Immature natural killer cell (primary cell): ENCODE data around the gene ZNG1F. TPM values are rescaled to one million over a fixed set of nuclear protein-coding genes. Genes with fewer than 3 reads are reported as not detected.
"Not testable (repeated sequence)": the region's sequence is repeated elsewhere in the genome, so short reads cannot be mapped to it uniquely, and the experiment has no call there.

Source experiments
- DNase-seq, 3 donors: peaks; one replicate each; pipeline ENCODE4 v3.0.0; 2022; ENCODE audit warnings: mixed read lengths in 1 of 3
- H3K27ac Mint-ChIP-seq, 6 donors: one replicate each; pipeline ENCODE4 v1.8.0; 2020; ENCODE audit warnings: mixed read lengths in 6 of 6, mild to moderate bottlenecking in 5 of 6, inconsistent platforms in 4 of 6, moderate library complexity in 3 of 6
- H3K27me3 Mint-ChIP-seq, 3 donors: one replicate each; pipeline ENCODE4 v1.8.0; 2020 to 2021; ENCODE audit warnings: low read depth in 3 of 3, mild to moderate bottlenecking in 3 of 3, mixed read lengths in 3 of 3, moderate library complexity in 3 of 3, inconsistent platforms in 1 of 3
- H3K36me3 Mint-ChIP-seq, 3 donors: one replicate each; pipeline ENCODE4 v1.8.0; 2020; ENCODE audit warnings: mixed read lengths in 3 of 3, inconsistent platforms in 2 of 3, mild to moderate bottlenecking in 2 of 3
- H3K4me1 Mint-ChIP-seq, 2 donors: one replicate each; pipeline ENCODE4 v1.8.0; 2020; ENCODE audit warnings: inconsistent platforms in 2 of 2, mild to moderate bottlenecking in 2 of 2, mixed read lengths in 2 of 2, moderate library complexity in 1 of 2
- H3K4me3 Mint-ChIP-seq, 5 donors: one replicate each; pipeline ENCODE4 v1.8.0; 2020; ENCODE audit warnings: mild to moderate bottlenecking in 5 of 5, mixed read lengths in 5 of 5, inconsistent platforms in 3 of 5, moderate library complexity in 3 of 5
- H3K9me3 Mint-ChIP-seq, 6 donors: one replicate each; pipeline ENCODE4 v1.8.0; 2020; ENCODE audit warnings: mild to moderate bottlenecking in 6 of 6, mixed read lengths in 6 of 6, inconsistent platforms in 4 of 6, moderate library complexity in 3 of 6
- polyA plus RNA-seq, 3 donors: library from polyadenylated mRNA; unstranded; fragments of 300-500 nt; fragmentation: Illumina TruSeq; gene quantifications; one replicate each; pipeline ENCODE4 v1.2.3, GENCODE V29; 2021

The ZNG1F gene
- polyA plus RNA-seq, 3 donors from 2014 or later, result 0.86 to 7.3 (median 1.4) TPM

- not testable (repeated sequence) for DNase-seq, H3K36me3 Mint-ChIP-seq, H3K27me3 Mint-ChIP-seq, H3K4me1 Mint-ChIP-seq, H3K27ac Mint-ChIP-seq, H3K9me3 Mint-ChIP-seq, H3K4me3 Mint-ChIP-seq
Observed at GRCh38 chr9:41108816-41109215, 80.3 kb downstream of the ZNG1F start.

DNA sequence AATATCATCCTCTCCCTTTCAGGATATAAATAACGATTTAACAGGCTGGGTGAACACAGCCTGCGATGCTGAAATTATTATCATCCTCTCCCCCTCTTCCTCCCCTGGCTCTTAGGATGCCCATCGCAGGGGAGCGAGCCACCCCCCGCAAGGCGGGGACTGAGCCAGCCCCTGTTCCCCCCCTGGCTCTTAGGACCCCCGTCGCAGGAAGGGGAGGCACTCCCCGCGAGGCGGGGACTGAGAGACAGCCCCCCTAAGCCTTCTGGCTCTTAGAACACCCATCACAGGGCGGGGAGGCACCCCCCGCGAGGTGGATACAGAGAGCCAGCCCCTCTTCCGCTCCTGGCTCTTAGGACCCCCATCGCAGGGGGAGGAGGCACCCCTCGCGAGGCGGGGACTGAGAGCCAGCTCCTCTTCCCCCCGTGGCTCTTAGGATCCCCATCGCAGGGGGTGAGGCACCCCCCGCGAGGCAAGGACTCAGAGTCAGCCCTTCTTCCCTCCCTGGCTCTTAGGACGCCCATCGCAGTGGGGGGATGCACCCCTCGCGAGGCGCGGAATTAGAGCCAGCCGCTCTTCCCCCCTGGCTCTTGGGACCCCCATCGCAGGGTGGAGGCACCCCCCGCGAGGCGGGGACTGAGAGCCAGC is 82.5 kb downstream of the ZNG1F start:
- not testable (repeated sequence) for DNase-seq, H3K27ac Mint-ChIP-seq, H3K27me3 Mint-ChIP-seq, H3K4me3 Mint-ChIP-seq, H3K9me3 Mint-ChIP-seq, H3K36me3 Mint-ChIP-seq, H3K4me1 Mint-ChIP-seq

DNA sequence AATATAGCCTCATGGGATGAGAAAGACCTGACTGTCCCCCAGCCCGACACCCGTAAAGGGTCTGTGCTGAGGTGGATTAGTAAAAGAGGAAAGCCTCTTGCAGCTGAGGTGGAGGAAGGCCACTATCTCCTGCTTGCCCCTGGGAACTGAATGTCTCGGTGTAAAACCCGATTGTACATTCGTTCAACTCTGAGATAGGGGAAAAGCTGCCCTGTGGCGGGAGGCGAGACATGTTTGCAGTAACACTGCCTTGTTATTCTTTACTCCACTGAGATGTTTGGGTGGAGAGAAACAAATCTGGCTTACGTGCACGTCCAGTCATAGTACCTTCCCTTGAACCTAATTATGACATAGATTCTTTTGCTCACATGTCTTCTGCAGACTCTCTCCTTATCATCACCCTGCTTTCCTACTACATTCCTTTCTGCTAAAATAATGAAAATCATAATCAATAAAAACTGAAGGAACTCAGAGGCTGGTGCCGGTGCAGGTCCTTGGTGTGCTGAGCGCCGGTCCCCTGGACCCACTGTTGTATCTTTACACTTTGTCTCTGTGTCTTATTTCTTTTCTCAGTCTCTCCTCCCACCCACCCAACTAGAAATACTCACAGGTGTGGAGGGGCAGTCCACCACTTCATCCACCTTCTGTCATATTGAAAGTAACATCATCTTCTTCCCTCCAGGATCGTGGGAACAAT is 83.4 kb downstream of the ZNG1F start:
- H3K4me1 Mint-ChIP-seq, H3K36me3 Mint-ChIP-seq, DNase-seq, H3K4me3 Mint-ChIP-seq, H3K27ac Mint-ChIP-seq, H3K27me3 Mint-ChIP-seq, H3K9me3 Mint-ChIP-seq: not testable (repeated sequence)

DNA sequence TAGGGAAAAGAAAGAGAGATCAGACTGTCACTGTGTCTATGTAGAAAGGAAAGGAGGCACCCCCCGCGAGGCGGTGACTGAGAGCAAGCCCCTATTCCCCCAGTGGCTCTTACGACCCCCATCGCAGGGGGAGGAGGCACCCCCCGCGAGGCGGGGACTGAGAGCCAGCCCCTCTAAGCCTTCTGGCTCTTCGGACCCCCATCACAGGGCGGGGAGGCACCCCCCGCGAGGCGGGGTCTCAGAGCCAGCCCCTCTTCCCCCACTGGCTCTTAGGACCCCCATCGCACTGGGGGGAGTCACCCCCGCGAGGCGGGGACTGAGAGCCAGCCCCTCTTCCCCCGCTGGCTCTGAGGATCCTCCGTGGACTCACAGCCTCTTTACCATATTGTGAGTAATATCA is 84.6 kb downstream of the ZNG1F start:
- H3K36me3 Mint-ChIP-seq, H3K27ac Mint-ChIP-seq, H3K4me1 Mint-ChIP-seq, H3K4me3 Mint-ChIP-seq, H3K9me3 Mint-ChIP-seq, H3K27me3 Mint-ChIP-seq, DNase-seq: not testable (repeated sequence)

GRCh38 chr9:41100508-41100907 is 88.6 kb downstream of the ZNG1F start:
- H3K27ac Mint-ChIP-seq, H3K4me1 Mint-ChIP-seq, H3K4me3 Mint-ChIP-seq, H3K27me3 Mint-ChIP-seq, H3K36me3 Mint-ChIP-seq, DNase-seq, H3K9me3 Mint-ChIP-seq: not testable (repeated sequence)

DNA sequence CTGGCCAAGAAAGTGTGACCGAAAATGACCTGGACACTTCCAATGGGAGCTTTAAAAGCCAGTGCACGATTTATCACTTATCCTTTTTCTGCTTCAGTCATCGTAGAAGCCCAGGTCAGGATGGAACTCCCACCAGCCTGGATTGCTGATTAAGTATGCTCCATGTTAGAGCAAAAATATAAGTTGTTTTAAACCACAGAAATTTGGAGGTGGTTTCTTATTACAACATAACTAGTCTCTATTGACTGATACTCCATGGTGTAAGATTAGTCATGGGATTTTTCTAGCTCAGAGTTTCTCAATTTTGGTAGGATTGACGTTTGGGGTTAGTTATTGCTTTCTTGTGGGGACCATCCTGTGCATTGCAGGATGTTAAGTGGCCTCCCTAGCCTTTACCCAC is 90.4 kb downstream of the ZNG1F start:
- H3K4me3 Mint-ChIP-seq, H3K27ac Mint-ChIP-seq, DNase-seq, H3K4me1 Mint-ChIP-seq, H3K36me3 Mint-ChIP-seq, H3K27me3 Mint-ChIP-seq, H3K9me3 Mint-ChIP-seq: not testable (repeated sequence)

DNA sequence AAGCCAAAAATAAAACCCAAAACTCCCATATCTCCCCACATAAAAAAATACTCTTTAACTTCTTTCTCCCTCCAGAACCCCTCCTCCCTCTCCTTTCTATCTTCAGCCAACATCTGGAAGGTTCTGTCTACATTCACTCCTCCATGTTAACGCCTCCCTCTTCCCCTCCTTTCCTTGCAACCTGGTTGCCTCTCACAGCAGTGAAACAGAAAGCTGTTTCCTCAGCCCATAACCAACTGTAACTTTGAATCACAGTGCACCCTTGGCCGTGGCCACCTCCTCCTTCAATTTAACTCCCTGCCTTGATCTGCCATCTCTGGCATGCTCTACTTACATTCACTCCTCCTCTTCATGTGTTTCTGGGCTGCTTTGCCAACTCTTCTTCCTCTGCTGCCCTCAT is 94.1 kb downstream of the ZNG1F start:
- H3K27me3 Mint-ChIP-seq, H3K4me3 Mint-ChIP-seq, H3K4me1 Mint-ChIP-seq, H3K27ac Mint-ChIP-seq, H3K9me3 Mint-ChIP-seq, H3K36me3 Mint-ChIP-seq, DNase-seq: not testable (repeated sequence)

GRCh38 chr9:41094010-41094773 is 94.9 kb downstream of the ZNG1F start:
- not testable (repeated sequence) for H3K27me3 Mint-ChIP-seq, H3K9me3 Mint-ChIP-seq, H3K4me3 Mint-ChIP-seq, H3K4me1 Mint-ChIP-seq, DNase-seq, H3K36me3 Mint-ChIP-seq, H3K27ac Mint-ChIP-seq

DNA sequence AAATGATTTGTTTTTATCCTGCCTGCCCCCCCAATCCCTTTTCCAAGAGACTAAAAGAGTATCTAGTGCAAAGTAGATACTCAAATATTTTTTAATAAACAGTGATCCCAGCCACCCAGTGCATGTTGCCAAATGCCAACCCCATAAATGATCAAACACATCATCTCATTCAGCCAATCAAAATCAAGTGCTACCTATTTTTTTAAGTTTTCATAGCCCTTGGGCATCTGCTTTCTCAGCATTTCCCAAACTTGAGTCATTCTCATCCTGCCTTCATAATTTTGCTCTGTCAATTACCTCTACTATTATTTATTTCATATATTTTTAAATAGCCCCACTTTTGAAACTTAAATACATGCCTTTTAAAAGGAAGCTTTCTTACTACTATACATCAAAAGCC is 98.2 kb downstream of the ZNG1F start:
- not testable (repeated sequence) for H3K4me1 Mint-ChIP-seq, H3K9me3 Mint-ChIP-seq, H3K27me3 Mint-ChIP-seq, H3K27ac Mint-ChIP-seq, H3K4me3 Mint-ChIP-seq, H3K36me3 Mint-ChIP-seq, DNase-seq

DNA sequence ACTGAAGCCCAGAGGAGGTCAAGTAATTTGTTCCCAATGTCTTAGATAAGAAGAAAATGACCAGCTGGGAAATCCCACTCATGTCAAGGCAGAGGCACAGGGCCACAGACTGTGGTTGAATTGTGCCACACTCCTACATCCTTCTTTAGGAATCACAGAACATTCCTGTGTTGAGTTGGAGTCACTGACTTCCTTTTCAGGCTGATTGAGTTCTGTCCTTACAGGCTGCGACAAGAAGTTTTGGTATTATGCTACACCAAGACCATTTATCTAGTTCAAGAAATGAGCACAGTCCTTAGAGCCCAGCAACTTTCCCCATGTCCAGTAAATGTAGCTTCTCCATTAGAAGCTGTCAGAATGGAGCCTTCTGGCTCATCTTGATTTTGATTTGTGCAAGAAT is 98.7 kb downstream of the ZNG1F start:
- not testable (repeated sequence) for DNase-seq, H3K4me3 Mint-ChIP-seq, H3K27me3 Mint-ChIP-seq, H3K4me1 Mint-ChIP-seq, H3K36me3 Mint-ChIP-seq, H3K9me3 Mint-ChIP-seq, H3K27ac Mint-ChIP-seq

- not testable (repeated sequence) for H3K36me3 Mint-ChIP-seq, H3K27ac Mint-ChIP-seq, H3K9me3 Mint-ChIP-seq, H3K27me3 Mint-ChIP-seq, H3K4me1 Mint-ChIP-seq
- DNase-seq, result peak; percentile 17 to 32 (median 28)
- peak overlapping the region in 1 of 5 donors; percentile 11 for H3K4me3 Mint-ChIP-seq
Observed at GRCh38 chr9:41088450-41089059, 100.6 kb downstream of the ZNG1F start.

- H3K36me3 Mint-ChIP-seq, H3K27ac Mint-ChIP-seq, H3K9me3 Mint-ChIP-seq, DNase-seq, H3K27me3 Mint-ChIP-seq, H3K4me1 Mint-ChIP-seq, H3K4me3 Mint-ChIP-seq: not testable (repeated sequence)
Observed at GRCh38 chr9:41087929-41088328, 101.2 kb downstream of the ZNG1F start.

DNA sequence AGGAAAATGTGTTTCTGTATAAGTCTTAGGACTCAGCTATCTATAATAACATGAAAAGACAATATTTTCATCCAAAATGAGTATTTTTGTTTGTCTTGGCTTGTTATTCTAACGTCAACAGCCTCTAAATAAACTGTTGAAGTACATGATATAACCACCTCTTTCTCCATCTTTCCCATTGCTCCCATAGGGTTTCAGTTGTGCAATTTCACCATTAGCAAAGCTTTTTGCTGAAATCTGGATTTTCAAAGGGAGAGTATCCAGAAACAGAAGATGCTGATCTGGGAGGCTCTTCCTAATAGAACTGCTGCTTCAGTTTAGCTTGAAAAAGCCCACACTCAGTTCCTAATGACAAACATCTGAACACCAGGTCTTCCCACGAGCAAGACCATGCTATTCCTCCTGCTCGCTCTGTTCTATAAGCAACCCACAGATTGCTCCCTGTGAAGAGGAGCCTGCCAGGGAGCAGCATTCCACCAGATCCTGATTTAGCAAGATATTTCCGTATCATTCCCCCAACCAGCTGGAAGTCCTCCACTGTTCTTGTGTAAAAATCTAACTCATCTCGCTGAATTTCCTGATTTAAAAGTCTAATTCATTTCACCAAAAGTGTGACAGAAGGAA is 101.8 kb downstream of the ZNG1F start:
- H3K9me3 Mint-ChIP-seq, H3K36me3 Mint-ChIP-seq, H3K4me1 Mint-ChIP-seq, DNase-seq, H3K27me3 Mint-ChIP-seq, H3K27ac Mint-ChIP-seq, H3K4me3 Mint-ChIP-seq: not testable (repeated sequence)

- H3K27ac Mint-ChIP-seq, DNase-seq, H3K4me3 Mint-ChIP-seq, H3K27me3 Mint-ChIP-seq, H3K36me3 Mint-ChIP-seq, H3K9me3 Mint-ChIP-seq, H3K4me1 Mint-ChIP-seq: not testable (repeated sequence)
Observed at GRCh38 chr9:41086685-41087084, 102.4 kb downstream of the ZNG1F start.
